Uterus (tissue), 2 donors: ENCODE results near the gene SSR1.

Experiments used
- POLR2A ChIP-seq, 2 donors: fragments of 450-650 bp; IDR thresholded peaks; one replicate each; pipeline ENCODE4 v1.6.1; 2016; ENCODE audit warnings: antibody characterized with exemption in 2 of 2, mild to moderate bottlenecking in 1 of 2, moderate library complexity in 1 of 2
- TF ChIP-seq, protein P1 (sequence below), 4 experiments: fragments of 200-600 bp in 2 of 4; fragments of 450-650 bp in 2 of 4; sonication (generic) in 2 of 4; IDR thresholded peaks; one replicate each; pipeline ENCODE4 v1.5.1; 2016 to 2019; ENCODE audit warnings: antibody characterized with exemption in 4 of 4, mild to moderate bottlenecking in 2 of 4, moderate library complexity in 1 of 4

DNA sequence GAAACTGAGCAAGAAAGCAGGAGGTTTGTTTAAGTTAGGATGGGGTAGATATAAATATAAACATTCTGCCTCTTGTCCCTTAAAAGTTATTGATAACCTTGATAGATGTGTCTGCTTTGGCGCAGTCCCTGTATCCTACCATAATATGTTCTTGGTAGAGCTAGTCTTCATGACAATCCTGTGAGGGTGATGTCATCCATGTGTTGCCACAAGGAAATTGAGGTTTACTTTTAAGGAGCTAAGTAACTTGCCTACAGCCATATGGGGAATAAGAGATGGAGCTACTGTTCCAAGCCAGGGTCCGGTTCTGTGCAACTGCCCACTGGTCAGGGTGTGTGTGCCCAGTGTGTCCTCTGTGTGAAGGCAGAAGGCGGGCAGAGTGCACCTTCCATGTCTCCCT lies 78.5 kb downstream of the SSR1 start:
- TF ChIP-seq, protein P1, sequence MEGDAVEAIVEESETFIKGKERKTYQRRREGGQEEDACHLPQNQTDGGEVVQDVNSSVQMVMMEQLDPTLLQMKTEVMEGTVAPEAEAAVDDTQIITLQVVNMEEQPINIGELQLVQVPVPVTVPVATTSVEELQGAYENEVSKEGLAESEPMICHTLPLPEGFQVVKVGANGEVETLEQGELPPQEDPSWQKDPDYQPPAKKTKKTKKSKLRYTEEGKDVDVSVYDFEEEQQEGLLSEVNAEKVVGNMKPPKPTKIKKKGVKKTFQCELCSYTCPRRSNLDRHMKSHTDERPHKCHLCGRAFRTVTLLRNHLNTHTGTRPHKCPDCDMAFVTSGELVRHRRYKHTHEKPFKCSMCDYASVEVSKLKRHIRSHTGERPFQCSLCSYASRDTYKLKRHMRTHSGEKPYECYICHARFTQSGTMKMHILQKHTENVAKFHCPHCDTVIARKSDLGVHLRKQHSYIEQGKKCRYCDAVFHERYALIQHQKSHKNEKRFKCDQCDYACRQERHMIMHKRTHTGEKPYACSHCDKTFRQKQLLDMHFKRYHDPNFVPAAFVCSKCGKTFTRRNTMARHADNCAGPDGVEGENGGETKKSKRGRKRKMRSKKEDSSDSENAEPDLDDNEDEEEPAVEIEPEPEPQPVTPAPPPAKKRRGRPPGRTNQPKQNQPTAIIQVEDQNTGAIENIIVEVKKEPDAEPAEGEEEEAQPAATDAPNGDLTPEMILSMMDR (IDR thresholded peaks at IDR 0.05) = no peak
- TF ChIP-seq POLR2A (IDR thresholded peaks at IDR 0.05) = no peak
